ENCODE results near the gene METTL25. TPM values are rescaled to one million over a fixed set of nuclear protein-coding genes. Genes with fewer than 3 reads are reported as not detected.

Gene METTL25
- total and polyA plus RNA-seq, 4 donors, result 4.4 to 22.2 (median 9.2) TPM

DNA sequence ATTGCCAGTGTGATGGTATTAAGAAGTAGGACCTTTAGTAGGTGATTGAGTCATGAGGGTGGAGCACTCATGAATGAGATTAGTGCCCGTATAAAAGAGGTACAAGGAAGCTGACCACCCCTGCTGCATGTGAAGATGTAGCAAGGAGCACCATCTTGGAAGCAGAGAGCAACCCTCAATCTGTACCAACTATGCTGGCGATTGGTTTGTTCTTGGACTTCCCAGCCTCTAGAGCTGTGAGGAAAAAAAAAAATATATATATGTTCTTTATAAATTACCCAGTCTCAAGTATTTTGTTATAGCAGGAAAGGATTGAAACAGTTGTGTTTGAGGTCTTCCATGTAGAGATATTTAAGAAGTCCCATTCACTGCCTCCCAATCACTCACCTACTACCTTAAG lies 16.9 kb downstream of the METTL25 start:
- WGBS, 2 donors, result 95% methylated on average over 2 of the region's 2 CpGs
- ATAC-seq (ENCODE audit: low FRiP score) (no peak), DNase-seq (no peak)
- no peak overlapping the region for H3K27ac ChIP-seq (ENCODE audit: low read depth in 1 of 2, low read length in 2 of 2)
- intact Hi-C loops (cut with DNase I), result no loop called here
- H3K4me3 ChIP-seq (ENCODE audit: low read length in 2 of 2), result no peak overlapping the region
- H3K4me1 ChIP-seq (ENCODE audit: control insufficient read depth in 1 of 2, insufficient read depth in 2 of 2, low read length in 2 of 2), result no peaks in the 10 kb centered on the region
- H3K9me3 ChIP-seq (ENCODE audit: control insufficient read depth, low read length), result no peaks in the 10 kb centered on the region
- H3K36me3 ChIP-seq (ENCODE audit: control insufficient read depth in 1 of 2, insufficient read depth in 2 of 2, low read length in 1 of 2), result no peaks in the 10 kb centered on the region
- H3K27me3 ChIP-seq (ENCODE audit: control insufficient read depth in 1 of 2, insufficient read depth in 2 of 2, low read length in 1 of 2), result no peaks in the 10 kb centered on the region

DNA sequence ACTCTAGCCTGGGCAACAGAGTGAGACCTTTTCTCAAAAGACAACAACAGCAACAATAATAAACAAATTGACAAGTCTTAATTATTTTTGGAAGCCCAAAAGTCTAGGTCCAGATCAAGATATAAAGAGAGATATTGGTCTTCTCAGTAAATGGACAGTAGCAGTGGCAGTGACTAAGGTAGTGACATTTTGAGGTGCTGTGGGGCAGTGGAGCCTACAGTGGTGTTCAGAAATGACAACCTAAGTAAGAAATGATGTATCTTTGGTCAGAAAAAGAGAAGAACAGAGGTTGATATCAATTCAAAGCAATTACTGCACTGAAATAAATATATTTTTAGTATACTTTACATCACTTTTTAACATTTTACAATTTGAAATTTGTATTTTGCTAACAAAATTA lies 20.7 kb downstream of the METTL25 start:
- no peak overlapping the region for H3K4me3 ChIP-seq (ENCODE audit: low read length in 2 of 2)
- no peak overlapping the region for H3K27ac ChIP-seq (ENCODE audit: low read depth in 1 of 2, low read length in 2 of 2)
- ATAC-seq (ENCODE audit: low FRiP score) (no peak), DNase-seq (no peak)
- intact Hi-C loops (cut with DNase I), result no loop called here
- no peaks in the 10 kb centered on the region for H3K36me3 ChIP-seq (ENCODE audit: control insufficient read depth in 1 of 2, insufficient read depth in 2 of 2, low read length in 1 of 2)
- H3K27me3 ChIP-seq (ENCODE audit: control insufficient read depth in 1 of 2, insufficient read depth in 2 of 2, low read length in 1 of 2), result no peaks in the 10 kb centered on the region
- H3K4me1 ChIP-seq (ENCODE audit: control insufficient read depth in 1 of 2, insufficient read depth in 2 of 2, low read length in 2 of 2), result no peaks in the 10 kb centered on the region
- no peaks in the 10 kb centered on the region for H3K9me3 ChIP-seq (ENCODE audit: control insufficient read depth, low read length)

DNA sequence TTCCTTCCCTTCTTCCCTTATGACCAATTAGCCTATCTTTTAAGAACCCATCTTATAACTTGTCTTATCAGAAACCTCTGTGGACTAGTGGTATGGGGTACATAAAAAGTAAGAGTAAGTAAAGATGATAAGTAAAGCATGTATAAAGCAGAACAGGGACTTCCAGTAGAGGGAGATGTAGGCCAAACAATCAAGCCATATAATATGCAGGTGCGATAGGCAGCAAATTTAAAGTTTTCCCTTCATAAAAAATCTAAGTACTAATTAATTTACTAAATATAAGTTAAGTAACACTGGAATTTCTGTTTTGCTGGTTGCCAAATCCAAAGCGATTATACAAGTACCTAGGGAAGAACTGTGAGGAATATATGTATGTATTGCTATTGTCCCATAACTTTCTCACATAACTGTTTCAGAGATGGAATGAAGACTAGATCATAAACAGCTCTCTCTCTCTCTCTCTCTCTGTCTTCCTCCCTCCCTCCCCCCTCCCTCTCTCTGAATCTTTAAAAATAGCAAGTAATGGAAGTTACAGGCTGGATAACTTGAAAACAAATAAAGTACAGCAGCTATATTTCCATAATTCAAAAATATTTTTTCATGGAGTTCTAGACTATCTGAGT lies 25.7 kb downstream of the METTL25 start:
- Histone ChIP-seq H3K27ac (ENCODE audit: low read depth in 1 of 2, low read length in 2 of 2) (no peak overlapping the region), H3K27me3 (ENCODE audit: control insufficient read depth in 1 of 2, insufficient read depth in 2 of 2, low read length in 1 of 2) (no peaks in the 10 kb centered on the region), H3K9me3 (ENCODE audit: control insufficient read depth, low read length) (no peaks in the 10 kb centered on the region), H3K4me1 (ENCODE audit: control insufficient read depth in 1 of 2, insufficient read depth in 2 of 2, low read length in 2 of 2) (no peaks in the 10 kb centered on the region), H3K36me3 (ENCODE audit: control insufficient read depth in 1 of 2, insufficient read depth in 2 of 2, low read length in 1 of 2) (peaks cover 2 to 6% of the 10 kb centered on the region in 2 donors), H3K4me3 (ENCODE audit: low read length in 2 of 2) (no peak overlapping the region)
- intact Hi-C loops (cut with DNase I), result no loop called here
- ATAC-seq (ENCODE audit: low FRiP score), result no peak
- WGBS, 2 donors, result 34 to 43% methylated on average over 2 of the region's 2 CpGs
- no peak for DNase-seq

DNA sequence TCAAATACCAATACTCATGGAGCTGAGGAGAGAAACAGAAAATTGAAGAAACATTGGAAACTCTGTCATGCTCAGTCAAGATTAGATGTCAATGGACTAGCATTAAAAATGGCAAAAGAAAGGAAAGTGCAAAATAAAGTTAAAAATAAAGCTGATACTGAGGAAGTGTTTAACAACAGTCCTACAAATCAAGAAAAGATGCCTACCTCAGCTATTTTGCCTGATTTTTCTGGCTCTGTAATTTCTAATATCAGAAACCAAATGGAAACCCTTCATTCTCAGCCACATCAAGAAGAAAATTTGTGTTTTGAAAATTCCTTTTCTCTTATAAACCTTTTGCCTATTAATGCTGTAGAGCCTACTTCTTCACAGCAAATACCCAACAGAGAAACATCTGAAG lies 40.5 kb downstream of the METTL25 start:
- Histone ChIP-seq H3K36me3 (ENCODE audit: control insufficient read depth in 1 of 2, insufficient read depth in 2 of 2, low read length in 1 of 2) (no peaks in the 10 kb centered on the region), H3K27me3 (ENCODE audit: control insufficient read depth in 1 of 2, insufficient read depth in 2 of 2, low read length in 1 of 2) (no peaks in the 10 kb centered on the region), H3K27ac (ENCODE audit: low read depth in 1 of 2, low read length in 2 of 2) (no peak overlapping the region), H3K4me3 (ENCODE audit: low read length in 2 of 2) (no peak overlapping the region), H3K4me1 (ENCODE audit: control insufficient read depth in 1 of 2, insufficient read depth in 2 of 2, low read length in 2 of 2) (no peaks in the 10 kb centered on the region), H3K9me3 (ENCODE audit: control insufficient read depth, low read length) (no peaks in the 10 kb centered on the region)
- DNase-seq (no peak), ATAC-seq (ENCODE audit: low FRiP score) (no peak)
- intact Hi-C loops (cut with DNase I), result no loop called here

DNA sequence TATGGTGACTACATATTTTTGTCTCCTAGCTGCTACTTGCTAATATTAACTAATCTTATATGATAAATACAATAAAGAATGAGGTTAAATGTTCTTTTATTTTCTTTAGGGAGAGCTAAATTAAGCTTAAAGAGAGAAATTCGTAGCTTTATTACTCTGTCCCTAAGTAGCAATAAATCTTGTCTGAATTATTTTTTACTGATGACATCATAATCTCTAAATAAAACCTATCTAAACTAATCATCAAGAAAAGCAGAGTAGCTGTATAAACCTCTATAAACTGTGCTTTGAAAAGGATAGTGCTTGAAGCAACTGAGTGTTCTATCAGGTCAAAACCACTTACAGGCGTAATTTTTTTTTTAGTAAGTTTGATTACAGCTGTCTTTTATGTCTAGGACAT lies 42.5 kb downstream of the METTL25 start:
- H3K9me3 ChIP-seq (ENCODE audit: control insufficient read depth, low read length), result no peaks in the 10 kb centered on the region
- ATAC-seq (ENCODE audit: low FRiP score), result no peak
- no peaks in the 10 kb centered on the region for H3K4me1 ChIP-seq (ENCODE audit: control insufficient read depth in 1 of 2, insufficient read depth in 2 of 2, low read length in 2 of 2)
- intact Hi-C loops (cut with DNase I), result no loop called here
- no peaks in the 10 kb centered on the region for H3K27me3 ChIP-seq (ENCODE audit: control insufficient read depth in 1 of 2, insufficient read depth in 2 of 2, low read length in 1 of 2)
- no peak overlapping the region for H3K27ac ChIP-seq (ENCODE audit: low read depth in 1 of 2, low read length in 2 of 2)
- WGBS, 2 donors, result 45 to 53% methylated on average over 2 of the region's 2 CpGs
- H3K36me3 ChIP-seq (ENCODE audit: control insufficient read depth in 1 of 2, insufficient read depth in 2 of 2, low read length in 1 of 2), result no peaks in the 10 kb centered on the region
- no peak overlapping the region for H3K4me3 ChIP-seq (ENCODE audit: low read length in 2 of 2)
- no peak for DNase-seq

DNA sequence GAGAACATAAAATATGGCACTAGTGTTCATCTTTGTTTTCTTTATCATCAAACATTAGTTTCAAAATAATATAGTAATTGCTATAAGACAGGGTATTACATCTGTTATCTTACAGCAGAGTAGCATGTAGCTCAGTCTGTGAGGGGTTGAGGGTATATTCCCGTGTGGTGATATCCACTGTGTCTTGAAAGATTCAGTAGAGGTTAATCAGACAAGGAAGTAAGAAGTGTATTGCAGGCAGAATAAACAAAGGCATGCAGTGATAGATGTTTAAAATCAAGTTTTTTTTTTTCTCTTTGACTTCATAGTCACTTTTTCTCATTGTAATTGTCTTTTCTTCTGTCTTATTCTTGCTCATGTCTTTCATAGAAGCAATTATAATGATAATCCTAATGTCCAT lies 48.3 kb downstream of the METTL25 start:
- DNase-seq (no peak), ATAC-seq (ENCODE audit: low FRiP score) (no peak)
- Histone ChIP-seq H3K27me3 (ENCODE audit: control insufficient read depth in 1 of 2, insufficient read depth in 2 of 2, low read length in 1 of 2) (no peaks in the 10 kb centered on the region), H3K9me3 (ENCODE audit: control insufficient read depth, low read length) (no peaks in the 10 kb centered on the region), H3K4me3 (ENCODE audit: low read length in 2 of 2) (no peak overlapping the region), H3K27ac (ENCODE audit: low read depth in 1 of 2, low read length in 2 of 2) (peak overlapping the region in 1 of 2 donors; percentile 87), H3K4me1 (ENCODE audit: control insufficient read depth in 1 of 2, insufficient read depth in 2 of 2, low read length in 2 of 2) (no peaks in the 10 kb centered on the region), H3K36me3 (ENCODE audit: control insufficient read depth in 1 of 2, insufficient read depth in 2 of 2, low read length in 1 of 2) (no peaks in the 10 kb centered on the region)
- intact Hi-C loops (cut with DNase I), result no loop called here
- 27 to 38% methylated on average over 1 of the region's 1 CpG for WGBS, 2 donors

DNA sequence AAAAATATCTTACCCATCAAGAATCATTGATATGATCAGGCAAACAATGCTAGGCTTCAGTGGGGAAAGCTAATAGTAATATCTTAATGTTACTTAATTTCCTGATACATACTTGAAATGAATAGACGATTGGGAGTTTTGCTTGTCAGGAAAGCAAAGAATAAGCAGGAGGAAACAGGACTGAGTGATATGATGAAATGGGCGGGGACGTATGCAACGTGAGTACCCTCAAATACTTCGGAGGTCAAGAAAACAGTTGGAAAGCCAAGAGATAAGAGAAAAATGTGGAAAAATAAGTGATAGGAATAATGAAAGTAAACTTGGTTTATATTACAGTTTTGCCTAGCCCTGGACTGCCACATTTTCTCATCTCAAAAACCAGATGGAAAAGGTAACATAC lies 49.2 kb downstream of the METTL25 start:
- 5 to 6% methylated on average over 5 of the region's 5 CpGs for whole genome bisulfite sequencing, 2 donors
- intact Hi-C loops (cut with DNase I), result no loop called here
- peak; percentile 41 for ATAC-seq (ENCODE audit: low FRiP score)

DNA sequence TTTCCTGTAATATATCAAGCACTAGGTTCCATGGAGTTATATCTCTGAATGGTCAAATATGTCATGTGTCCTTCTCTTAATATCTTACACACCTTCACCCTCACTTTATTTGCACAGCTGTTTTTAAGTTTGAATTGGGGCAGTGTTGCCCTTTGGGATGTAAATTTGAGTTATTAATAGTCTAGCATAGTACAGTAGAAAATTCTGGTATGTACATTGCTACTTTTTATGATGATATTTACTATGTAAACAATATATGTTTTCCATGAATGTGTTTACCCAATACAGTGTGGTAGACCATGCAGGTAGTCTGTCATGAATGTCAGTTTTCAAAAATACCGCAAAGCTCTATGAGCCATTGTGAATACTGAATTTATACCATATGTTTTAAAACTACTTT lies 50.5 kb downstream of the METTL25 start:
- 93 to 98% methylated on average over 1 of the region's 1 CpG for WGBS, 2 donors
- H3K36me3 ChIP-seq (ENCODE audit: control insufficient read depth in 1 of 2, insufficient read depth in 2 of 2, low read length in 1 of 2), result no peaks in the 10 kb centered on the region
- H3K4me1 ChIP-seq (ENCODE audit: control insufficient read depth in 1 of 2, insufficient read depth in 2 of 2, low read length in 2 of 2), result no peaks in the 10 kb centered on the region
- no peaks in the 10 kb centered on the region for H3K9me3 ChIP-seq (ENCODE audit: control insufficient read depth, low read length)
- ATAC-seq (ENCODE audit: low FRiP score) (no peak), DNase-seq (no peak)
- H3K27me3 ChIP-seq (ENCODE audit: control insufficient read depth in 1 of 2, insufficient read depth in 2 of 2, low read length in 1 of 2), result no peaks in the 10 kb centered on the region
- H3K4me3 ChIP-seq (ENCODE audit: low read length in 2 of 2), result no peak overlapping the region
- intact Hi-C loops (cut with DNase I), result no loop called here
- H3K27ac ChIP-seq (ENCODE audit: low read depth in 1 of 2, low read length in 2 of 2), result no peak overlapping the region

More for the DNA sequence above, 49.2 kb downstream of the METTL25 start:
- no peaks in the 10 kb centered on the region for H3K9me3 ChIP-seq (ENCODE audit: control insufficient read depth, low read length)
- H3K4me1 ChIP-seq (ENCODE audit: control insufficient read depth in 1 of 2, insufficient read depth in 2 of 2, low read length in 2 of 2), result no peaks in the 10 kb centered on the region
- peak overlapping the region; percentile 34 to 54 for H3K4me3 ChIP-seq (ENCODE audit: low read length in 2 of 2)
- H3K36me3 ChIP-seq (ENCODE audit: control insufficient read depth in 1 of 2, insufficient read depth in 2 of 2, low read length in 1 of 2), result no peaks in the 10 kb centered on the region
- no peaks in the 10 kb centered on the region for H3K27me3 ChIP-seq (ENCODE audit: control insufficient read depth in 1 of 2, insufficient read depth in 2 of 2, low read length in 1 of 2)
- DNase-seq, result no peak
- peak overlapping the region; percentile 71 to 87 for H3K27ac ChIP-seq (ENCODE audit: low read depth in 1 of 2, low read length in 2 of 2)

DNA sequence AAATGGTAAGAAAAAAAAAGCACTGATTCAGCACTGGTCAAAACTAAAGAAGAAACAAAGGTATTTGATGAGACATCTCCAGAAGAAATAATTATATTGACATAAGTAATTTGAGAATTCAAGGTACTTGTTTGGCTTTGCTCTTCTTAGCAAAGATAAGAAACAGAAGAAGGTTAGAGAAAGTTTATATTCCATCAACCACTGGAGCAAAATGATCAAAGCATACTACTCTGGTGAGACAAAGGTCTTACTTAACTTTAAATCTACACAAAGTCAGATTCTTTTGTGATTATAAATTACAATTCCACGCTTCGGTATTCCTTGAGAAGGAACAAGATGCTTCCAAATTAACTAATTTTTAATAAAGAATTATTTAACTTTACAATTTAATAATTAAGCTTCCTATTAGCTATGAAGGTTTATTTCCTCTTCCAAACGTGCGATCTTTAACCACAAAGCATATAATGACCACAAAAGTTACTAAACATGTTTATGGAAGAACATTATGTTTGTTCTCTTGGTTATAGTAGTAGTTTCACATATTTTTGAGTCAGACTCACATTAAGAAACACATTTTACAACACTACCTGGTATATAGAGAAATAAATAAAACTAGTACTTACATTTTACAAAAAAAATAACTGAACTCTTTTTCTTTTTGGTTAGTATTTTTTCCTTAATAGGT lies 53.4 kb downstream of the METTL25 start:
- intact Hi-C loops (cut with DNase I), result no loop called here
- Histone ChIP-seq H3K9me3 (ENCODE audit: control insufficient read depth, low read length) (no peaks in the 10 kb centered on the region), H3K27me3 (ENCODE audit: control insufficient read depth in 1 of 2, insufficient read depth in 2 of 2, low read length in 1 of 2) (no peaks in the 10 kb centered on the region), H3K4me1 (ENCODE audit: control insufficient read depth in 1 of 2, insufficient read depth in 2 of 2, low read length in 2 of 2) (no peaks in the 10 kb centered on the region), H3K36me3 (ENCODE audit: control insufficient read depth in 1 of 2, insufficient read depth in 2 of 2, low read length in 1 of 2) (peaks cover 0 to 5% of the 10 kb centered on the region in 2 donors), H3K4me3 (ENCODE audit: low read length in 2 of 2) (no peak overlapping the region), H3K27ac (ENCODE audit: low read depth in 1 of 2, low read length in 2 of 2) (no peak overlapping the region)
- DNase-seq (no peak), ATAC-seq (ENCODE audit: low FRiP score) (no peak)
- 95% methylated on average over 4 of the region's 4 CpGs for WGBS, 2 donors

Data from aorta (tissue), 5 donors.